Activated T-cell treated with anti-CD3 and anti-CD28 coated beads, Interleukin-2, amount 50 U/mL, for 72 hours (primary cell): Measurements from ENCODE around the gene ATP2B2. TPM values are rescaled to one million over a fixed set of nuclear protein-coding genes. Genes with fewer than 3 reads are reported as not detected.

Source experiments
- ATAC-seq, 2 donors: fragments of 150-1000 bp; cut with Tn5 transposase; replicated peaks in 1 of 2; 2 replicates each; pipeline ENCODE4 v1.10.0; 2021; ENCODE audit warnings: moderate library complexity in 2 of 2, mild to moderate bottlenecking in 1 of 2
- DNase-seq, 2 donors: peaks; one replicate each; pipeline ENCODE4 v3.0.0; 2021 to 2022; ENCODE audit warnings: mixed read lengths in 1 of 2
- H3K27ac Mint-ChIP-seq: one replicate; pipeline ENCODE4 v1.8.0; 2022; ENCODE audit warnings: mild to moderate bottlenecking, moderate library complexity, mixed read lengths
- H3K27me3 Mint-ChIP-seq: one replicate; pipeline ENCODE4 v1.8.0; 2022; ENCODE audit warnings: low read depth, mixed read lengths
- H3K36me3 Mint-ChIP-seq, 2 donors: one replicate each; pipeline ENCODE4 v1.8.0; 2022; ENCODE audit warnings: mixed read lengths in 2 of 2, mild to moderate bottlenecking in 1 of 2; ENCODE audit not compliant: insufficient read depth in 2 of 2
- H3K4me1 Mint-ChIP-seq: one replicate; pipeline ENCODE4 v1.8.0; 2022; ENCODE audit warnings: low read depth, mixed read lengths
- H3K4me3 Mint-ChIP-seq, 2 donors: one replicate each; pipeline ENCODE4 v1.8.0; 2022; ENCODE audit warnings: mild to moderate bottlenecking in 2 of 2, mixed read lengths in 2 of 2, moderate library complexity in 2 of 2
- H3K9me3 Mint-ChIP-seq, 2 donors: one replicate each; pipeline ENCODE4 v1.8.0; 2022; ENCODE audit warnings: mixed read lengths in 2 of 2
- total RNA-seq, 2 donors: library from RNA; stranded (reverse); gene quantifications; one replicate each; pipeline ENCODE4 v1.2.3, GENCODE V29; 2022

Gene ATP2B2
- total RNA-seq, 2 donors from 2014 or later, result not detected

DNA sequence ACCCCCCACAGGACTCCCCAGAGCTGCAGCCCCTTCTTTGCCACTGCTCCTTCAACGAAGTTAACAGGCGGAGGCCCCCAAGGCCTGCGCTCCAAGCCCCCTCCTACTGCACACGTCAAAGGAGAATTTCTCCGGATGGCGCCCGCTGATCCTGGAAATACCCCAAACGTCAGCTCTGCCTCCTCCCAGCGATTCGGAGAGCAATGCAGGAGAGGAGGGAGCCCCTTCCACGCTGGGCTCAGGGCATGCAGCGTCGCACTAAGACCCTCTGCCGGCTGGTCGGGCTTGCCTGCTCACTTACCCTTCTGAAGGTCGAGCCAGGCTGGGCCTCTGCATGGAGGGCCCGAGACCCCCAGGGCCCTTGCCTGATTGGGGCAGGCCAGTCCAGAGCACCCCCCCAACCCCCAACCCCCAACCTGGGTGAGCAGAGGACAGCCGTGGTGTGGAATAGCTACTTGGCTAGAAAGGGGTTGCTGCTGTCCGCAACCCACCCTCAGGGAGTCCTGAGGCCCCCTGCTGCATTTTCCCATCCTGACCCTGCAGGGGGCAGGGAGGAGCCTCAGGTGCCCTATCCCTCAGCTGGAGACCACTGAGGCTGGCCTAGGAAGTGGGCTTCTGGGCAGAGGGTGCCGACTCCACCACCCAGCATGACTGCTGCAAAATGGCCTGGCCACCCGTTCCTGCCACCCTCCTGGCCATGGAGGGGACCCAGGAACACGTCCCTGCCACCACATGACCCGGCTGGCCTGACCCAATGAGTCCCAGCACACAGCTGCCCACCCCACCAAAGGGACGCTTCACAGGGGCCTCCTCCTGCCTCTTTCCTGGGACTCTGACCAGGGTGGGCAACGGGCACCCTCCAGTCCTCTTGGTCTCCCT, 976 bp downstream of the ATP2B2 start:
- ATAC-seq (no peak), DNase-seq (no peak)
- no peak overlapping the region for H3K4me3 Mint-ChIP-seq
- no peaks in the 10 kb centered on the region for H3K4me1 Mint-ChIP-seq
- H3K27me3 Mint-ChIP-seq, result peaks cover 14% of the 10 kb centered on the region
- H3K36me3 Mint-ChIP-seq, result no peaks in the 10 kb centered on the region
- H3K27ac Mint-ChIP-seq, result no peak overlapping the region
- no peaks in the 10 kb centered on the region for H3K9me3 Mint-ChIP-seq

DNA sequence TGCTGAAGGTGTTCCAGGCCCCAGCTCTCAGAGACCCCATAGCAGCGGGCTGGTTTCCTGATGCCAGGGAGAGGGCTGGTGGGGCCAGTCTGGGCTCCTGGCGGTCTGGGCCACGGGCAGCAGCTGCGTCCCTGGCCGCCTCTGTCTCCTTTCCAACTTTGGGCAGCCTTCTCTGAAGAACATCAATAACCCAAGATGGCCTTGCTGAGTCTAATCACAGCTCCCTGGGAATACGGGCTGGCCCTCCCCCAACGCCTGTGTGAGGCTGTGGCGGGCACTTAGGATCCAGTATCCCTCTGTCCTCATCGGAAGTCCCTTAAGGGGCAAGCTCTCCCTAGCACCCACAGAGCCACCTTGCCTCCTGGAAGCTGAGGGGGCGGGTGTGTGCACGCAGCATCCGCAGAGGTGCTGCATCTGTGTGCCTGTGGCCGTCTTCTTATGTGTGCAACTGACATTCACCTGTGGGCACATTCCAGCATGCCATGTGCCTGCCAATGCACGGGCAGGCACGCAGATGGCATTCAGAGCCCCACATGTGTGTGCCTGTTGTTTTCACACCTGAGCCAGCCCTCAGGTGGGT, 2.1 kb downstream of the ATP2B2 start:
- Mint-ChIP-seq H3K27ac (no peak overlapping the region), H3K27me3 (peaks cover 14% of the 10 kb centered on the region), H3K36me3 (no peaks in the 10 kb centered on the region), H3K4me1 (no peaks in the 10 kb centered on the region), H3K9me3 (no peaks in the 10 kb centered on the region), H3K4me3 (no peak overlapping the region)
- DNase-seq, result no peak
- no peak for ATAC-seq

DNA sequence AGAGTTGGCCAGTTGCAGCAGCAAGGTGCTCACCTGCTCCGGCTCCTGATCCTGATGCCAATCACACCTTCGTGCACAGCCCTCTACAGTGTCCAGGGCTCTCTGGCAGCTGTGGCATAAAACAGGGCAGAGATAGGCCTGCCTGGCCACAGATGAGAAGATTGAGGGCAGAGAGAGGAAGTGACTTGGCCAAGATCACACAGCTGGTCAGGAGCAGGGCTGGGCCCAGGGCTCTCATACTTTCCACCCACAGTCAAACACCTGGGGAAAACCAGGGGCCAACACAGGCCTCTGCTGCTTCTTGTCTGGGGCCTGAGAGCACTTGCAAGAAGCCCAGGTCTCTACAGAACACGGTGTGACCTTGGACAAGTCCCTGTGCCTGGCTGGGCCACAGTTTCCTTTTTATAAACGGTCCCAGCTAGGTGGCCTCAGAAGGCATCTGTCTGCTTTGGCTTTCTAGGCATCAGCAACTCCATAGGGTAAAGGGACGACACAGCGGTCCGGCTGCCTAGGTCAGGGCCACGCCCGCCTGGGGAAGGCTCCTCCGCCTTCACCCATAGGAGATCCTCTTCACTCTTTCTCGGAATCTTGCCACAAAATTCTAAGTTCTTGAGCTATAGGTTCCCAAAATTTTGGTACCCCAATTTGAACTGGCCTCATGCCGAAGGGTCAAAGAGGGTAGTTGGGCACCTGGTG, 3.1 kb downstream of the ATP2B2 start:
- Mint-ChIP-seq H3K36me3 (no peaks in the 10 kb centered on the region), H3K9me3 (no peaks in the 10 kb centered on the region), H3K27me3 (peaks cover 14% of the 10 kb centered on the region), H3K4me1 (no peaks in the 10 kb centered on the region), H3K27ac (no peak overlapping the region), H3K4me3 (no peak overlapping the region)
- no peak for DNase-seq
- no peak for ATAC-seq

DNA sequence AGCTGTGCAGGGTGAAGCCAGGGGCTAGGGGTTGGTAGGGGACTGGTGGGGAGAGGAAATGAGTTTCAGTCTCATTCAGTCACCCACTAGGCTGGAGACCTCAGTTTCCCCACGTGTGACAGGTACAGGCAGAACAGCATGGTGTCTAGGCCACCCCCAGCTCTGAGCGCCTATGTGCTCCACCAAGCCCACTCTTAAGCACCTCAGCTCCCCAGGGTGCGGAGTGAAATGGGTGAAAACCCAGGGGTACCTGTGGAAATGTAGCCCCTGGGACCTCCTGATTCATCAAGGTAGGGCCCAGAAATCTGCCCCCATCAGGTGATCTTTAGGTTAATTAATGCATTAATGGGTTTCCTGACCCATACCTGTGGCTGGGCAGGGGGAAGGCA, 3.7 kb downstream of the ATP2B2 start:
- H3K4me1 Mint-ChIP-seq, result no peaks in the 10 kb centered on the region
- DNase-seq, result no peak
- H3K36me3 Mint-ChIP-seq, result no peaks in the 10 kb centered on the region
- no peak overlapping the region for H3K27ac Mint-ChIP-seq
- peaks cover 14% of the 10 kb centered on the region for H3K27me3 Mint-ChIP-seq
- no peak for ATAC-seq
- H3K9me3 Mint-ChIP-seq, result no peaks in the 10 kb centered on the region
- H3K4me3 Mint-ChIP-seq, result no peak overlapping the region

DNA sequence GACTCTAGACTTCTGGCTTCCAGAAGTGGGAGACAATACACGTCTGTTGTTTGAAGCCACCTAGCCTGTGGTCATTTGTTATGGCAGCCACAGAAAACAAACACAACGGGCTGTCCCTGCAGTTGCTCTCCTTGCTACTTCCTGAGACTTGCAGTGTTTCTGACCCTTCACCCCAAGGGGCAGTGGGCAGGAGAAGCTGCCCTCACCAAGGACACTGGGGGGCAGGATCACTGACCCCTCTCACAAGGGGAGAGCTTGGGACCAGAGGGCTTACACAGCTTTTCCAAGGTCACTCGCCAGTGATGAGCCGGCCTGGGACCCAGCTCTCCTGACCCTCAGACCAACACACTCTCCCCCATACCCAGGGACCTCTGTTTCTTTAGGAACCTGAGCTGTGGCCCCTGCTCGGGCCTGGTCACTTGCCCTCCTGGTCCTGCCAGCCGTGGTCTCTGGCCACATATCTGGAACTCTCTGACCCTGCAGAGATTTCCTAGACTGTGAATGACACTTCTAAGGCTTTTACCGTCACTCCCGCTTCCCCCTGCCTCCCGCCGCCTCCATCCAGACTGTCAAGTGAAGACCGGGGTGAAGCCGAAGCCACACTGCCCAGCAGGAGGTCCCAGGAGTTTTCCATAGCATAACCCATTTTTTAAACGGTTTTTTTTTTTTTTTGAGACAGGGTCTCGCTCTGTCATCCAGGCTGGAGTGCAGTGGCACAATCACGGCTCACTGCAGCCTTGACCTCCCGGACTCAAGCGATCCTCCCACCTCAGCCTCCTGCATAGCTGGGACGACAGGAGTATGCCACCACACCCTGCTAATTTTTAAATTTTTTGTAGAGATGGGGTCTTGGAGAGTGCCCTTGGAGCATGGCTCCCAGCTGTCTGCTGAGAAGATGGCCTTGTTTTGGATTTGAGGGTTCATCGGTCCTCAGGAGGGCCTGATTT, 4.4 kb downstream of the ATP2B2 start:
- peaks cover 14% of the 10 kb centered on the region for H3K27me3 Mint-ChIP-seq
- H3K9me3 Mint-ChIP-seq, result no peaks in the 10 kb centered on the region
- no peaks in the 10 kb centered on the region for H3K4me1 Mint-ChIP-seq
- no peak for DNase-seq
- H3K36me3 Mint-ChIP-seq, result no peaks in the 10 kb centered on the region
- no peak overlapping the region for H3K27ac Mint-ChIP-seq
- H3K4me3 Mint-ChIP-seq, result no peak overlapping the region
- ATAC-seq, result no peak

DNA sequence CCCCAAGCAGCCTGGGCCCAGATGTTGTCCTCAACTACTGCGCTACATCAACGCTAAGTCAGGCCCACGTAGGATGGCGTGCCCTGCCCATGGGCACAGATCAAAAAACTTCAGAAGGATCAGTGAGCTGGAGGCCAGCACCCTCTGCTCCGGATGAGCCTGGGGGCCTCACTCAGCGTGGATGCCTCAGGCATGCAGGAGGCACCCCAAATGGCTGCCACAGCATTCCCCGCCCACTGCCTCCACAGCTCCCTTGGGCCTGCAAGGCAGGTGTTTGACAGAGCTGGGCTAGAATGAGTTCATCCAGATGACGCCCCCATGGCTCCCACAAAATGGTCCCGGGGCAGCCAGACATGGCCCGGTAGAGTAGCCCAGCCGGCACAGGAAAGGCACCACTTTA, 7.1 kb downstream of the ATP2B2 start:
- no peaks in the 10 kb centered on the region for H3K36me3 Mint-ChIP-seq

DNA sequence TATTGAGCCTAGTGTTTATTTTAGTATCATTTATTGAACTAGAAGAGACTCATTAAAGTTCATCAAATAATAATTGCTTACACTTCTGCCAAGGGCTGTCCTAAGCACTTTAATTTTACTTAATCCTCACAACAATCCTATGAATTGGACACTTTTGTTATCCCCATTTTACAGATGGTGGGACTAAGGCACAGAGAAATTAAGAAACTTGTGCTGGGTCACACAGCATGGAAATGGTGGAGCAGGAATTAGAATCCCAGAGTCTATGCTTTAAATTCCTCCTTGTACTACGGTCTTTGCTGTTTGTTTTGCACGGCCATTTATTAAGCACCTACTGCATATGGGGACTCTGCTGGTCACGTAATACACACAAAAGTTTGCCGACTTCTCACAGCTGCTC, 7.9 kb downstream of the ATP2B2 start:
- ATAC-seq, result no peak
- Mint-ChIP-seq H3K4me1 (no peaks in the 10 kb centered on the region), H3K4me3 (no peak overlapping the region), H3K36me3 (no peaks in the 10 kb centered on the region), H3K27ac (no peak overlapping the region), H3K9me3 (no peaks in the 10 kb centered on the region), H3K27me3 (no peaks in the 10 kb centered on the region)
- no peak for DNase-seq

More for the DNA sequence above, 7.1 kb downstream of the ATP2B2 start:
- DNase-seq (no peak), ATAC-seq (no peak)
- H3K27me3 Mint-ChIP-seq, result no peaks in the 10 kb centered on the region
- no peaks in the 10 kb centered on the region for H3K9me3 Mint-ChIP-seq
- H3K27ac Mint-ChIP-seq, result no peak overlapping the region
- H3K4me1 Mint-ChIP-seq, result no peaks in the 10 kb centered on the region
- no peak overlapping the region for H3K4me3 Mint-ChIP-seq

DNA sequence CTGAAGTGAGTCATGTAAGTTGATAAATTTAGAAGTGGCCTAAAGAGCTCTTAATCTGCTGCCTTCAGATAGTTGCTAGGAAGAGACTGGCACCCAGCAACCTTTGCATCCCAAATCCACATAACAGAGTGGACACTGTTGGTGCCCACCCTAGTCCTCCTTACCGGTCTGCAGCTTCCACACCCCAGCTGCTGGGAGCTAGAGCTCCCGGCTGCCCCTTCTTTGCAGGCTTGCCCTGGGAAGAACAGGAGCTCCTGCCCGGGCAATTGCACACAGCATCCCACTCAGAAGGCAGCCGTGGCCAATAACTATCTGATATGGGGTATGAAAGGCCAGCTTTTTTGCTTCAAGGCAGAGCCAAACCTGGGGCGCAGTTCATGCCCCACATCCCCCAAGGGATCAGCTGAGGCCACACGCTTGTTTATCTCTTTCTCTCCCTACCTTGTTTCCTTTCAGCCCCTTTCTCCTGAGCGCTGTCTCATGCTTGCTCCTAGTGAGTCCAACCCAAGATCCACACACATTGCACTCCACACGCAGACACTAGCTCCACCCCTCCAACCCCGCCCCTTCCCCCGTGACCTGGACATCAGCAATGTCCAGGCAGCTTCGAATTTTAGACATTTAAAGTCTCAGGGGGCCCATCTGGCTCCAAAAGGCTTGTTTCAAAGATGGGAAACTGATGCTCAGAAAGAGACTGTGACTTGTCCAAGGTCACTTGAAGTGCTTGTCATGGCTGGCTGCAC, 9.1 kb downstream of the ATP2B2 start:
- ATAC-seq (no peak), DNase-seq (no peak)
- Mint-ChIP-seq H3K9me3 (no peaks in the 10 kb centered on the region), H3K4me3 (no peak overlapping the region), H3K27ac (no peak overlapping the region), H3K36me3 (no peaks in the 10 kb centered on the region), H3K27me3 (no peaks in the 10 kb centered on the region), H3K4me1 (no peaks in the 10 kb centered on the region)

DNA sequence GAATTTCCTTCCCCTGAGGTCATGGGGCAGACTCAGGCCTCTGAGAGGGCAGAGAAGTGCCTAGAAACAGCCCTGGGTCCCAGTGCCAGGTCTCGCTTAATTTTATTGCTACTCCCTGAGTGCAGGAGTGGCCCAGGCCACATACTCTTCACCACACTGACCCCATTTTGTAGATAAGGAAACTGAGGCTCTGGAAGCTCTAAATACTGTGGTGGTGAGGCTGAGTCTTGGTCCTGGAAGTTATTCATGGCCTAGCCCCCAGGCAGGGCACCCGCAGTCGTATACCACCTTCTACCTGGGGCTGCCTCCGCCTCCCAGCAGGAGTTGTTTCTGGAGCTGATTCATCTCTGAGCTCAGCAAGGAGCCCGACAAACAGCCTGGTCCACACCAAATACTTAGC, 9.8 kb downstream of the ATP2B2 start:
- no peaks in the 10 kb centered on the region for H3K9me3 Mint-ChIP-seq
- H3K4me1 Mint-ChIP-seq, result no peaks in the 10 kb centered on the region
- DNase-seq (no peak), ATAC-seq (no peak)
- H3K36me3 Mint-ChIP-seq, result no peaks in the 10 kb centered on the region
- H3K27ac Mint-ChIP-seq, result no peak overlapping the region
- no peak overlapping the region for H3K4me3 Mint-ChIP-seq
- no peaks in the 10 kb centered on the region for H3K27me3 Mint-ChIP-seq

DNA sequence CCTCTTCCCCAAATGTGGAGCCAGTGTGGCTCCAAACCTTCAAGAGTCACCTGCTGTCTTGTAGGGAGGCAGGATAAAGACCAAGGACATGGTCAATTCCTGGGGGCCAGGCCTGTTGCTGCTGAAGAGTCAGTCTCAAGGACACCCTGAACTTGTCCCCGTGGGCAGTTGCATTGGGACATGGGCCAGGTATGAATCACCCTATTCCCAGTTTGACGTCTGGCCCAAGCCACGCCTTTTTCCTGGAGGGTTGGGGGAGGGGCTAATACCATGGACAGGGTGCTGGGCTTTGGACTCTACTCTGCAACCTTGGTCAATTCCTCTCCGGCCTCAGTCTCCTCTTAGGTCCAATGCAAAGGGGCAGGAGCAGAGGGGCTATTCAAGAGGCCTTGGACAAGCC, 10.4 kb downstream of the ATP2B2 start:
- H3K27me3 Mint-ChIP-seq, result no peaks in the 10 kb centered on the region
- ATAC-seq (no peak), DNase-seq (no peak)
- H3K4me1 Mint-ChIP-seq, result no peaks in the 10 kb centered on the region
- H3K36me3 Mint-ChIP-seq, result no peaks in the 10 kb centered on the region
- no peak overlapping the region for H3K4me3 Mint-ChIP-seq
- no peak overlapping the region for H3K27ac Mint-ChIP-seq
- H3K9me3 Mint-ChIP-seq, result no peaks in the 10 kb centered on the region

DNA sequence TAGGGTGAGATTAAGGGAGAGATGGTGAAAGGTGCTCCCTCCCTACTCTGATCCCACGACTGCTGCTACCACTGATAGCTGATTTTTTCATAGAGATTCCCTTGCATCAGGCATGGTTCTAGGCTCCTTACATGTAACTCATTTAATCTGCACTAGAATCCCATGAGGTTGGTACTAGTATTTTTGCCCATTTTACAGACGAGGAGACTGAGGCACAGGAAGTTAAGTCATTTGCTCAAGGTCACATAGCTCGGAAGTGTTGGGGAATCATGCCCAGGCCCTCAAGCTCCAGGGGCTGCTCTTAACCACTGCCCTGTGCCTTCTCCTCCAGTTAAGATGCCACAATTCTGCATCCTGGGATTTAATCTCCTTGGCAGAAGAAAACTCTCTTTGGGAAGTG, 11.2 kb downstream of the ATP2B2 start:
- H3K9me3 Mint-ChIP-seq, result no peaks in the 10 kb centered on the region
- no peaks in the 10 kb centered on the region for H3K27me3 Mint-ChIP-seq
- no peak overlapping the region for H3K4me3 Mint-ChIP-seq
- H3K36me3 Mint-ChIP-seq, result no peaks in the 10 kb centered on the region
- H3K4me1 Mint-ChIP-seq, result no peaks in the 10 kb centered on the region
- no peak for ATAC-seq
- DNase-seq, result no peak
- H3K27ac Mint-ChIP-seq, result no peak overlapping the region

DNA sequence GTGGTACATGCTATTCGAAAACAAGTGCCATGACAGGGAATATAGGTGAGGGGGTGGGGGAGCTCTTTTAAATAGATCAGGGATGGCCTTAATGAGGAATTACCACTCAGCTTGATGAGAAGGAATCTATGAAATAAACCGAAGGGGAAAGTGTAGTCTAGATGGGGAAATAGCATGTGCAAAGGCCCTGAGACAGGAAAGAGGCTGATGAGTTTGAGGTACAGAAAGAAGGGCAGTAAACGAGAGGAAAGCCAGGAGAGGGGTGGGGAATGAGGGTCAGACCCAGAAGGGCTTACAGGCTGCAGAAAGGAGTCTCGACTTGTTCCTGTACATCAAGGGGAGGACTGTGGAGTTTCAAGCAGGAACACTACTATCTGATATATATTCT, 12.2 kb downstream of the ATP2B2 start:
- ATAC-seq, result no peak
- no peak overlapping the region for H3K27ac Mint-ChIP-seq
- no peaks in the 10 kb centered on the region for H3K9me3 Mint-ChIP-seq

More for the DNA sequence above, 12.2 kb downstream of the ATP2B2 start:
- H3K27me3 Mint-ChIP-seq, result no peaks in the 10 kb centered on the region
- H3K4me3 Mint-ChIP-seq, result no peak overlapping the region
- no peaks in the 10 kb centered on the region for H3K4me1 Mint-ChIP-seq
- no peaks in the 10 kb centered on the region for H3K36me3 Mint-ChIP-seq
- no peak for DNase-seq
